ENCODE measurements around the gene PGA5.
"Not testable (repeated sequence)": the region's sequence is repeated elsewhere in the genome, so short reads cannot be mapped to it uniquely, and the experiment has no call there.

The PGA5 gene

GRCh38 chr11:61201476-61201875, 39.5 kb upstream of the PGA5 start:
- DNase-seq (ENCODE audit: insufficient read length, low spot score) (no peak), FAIRE-seq (no peak)
- TF ChIP-seq, protein P1, sequence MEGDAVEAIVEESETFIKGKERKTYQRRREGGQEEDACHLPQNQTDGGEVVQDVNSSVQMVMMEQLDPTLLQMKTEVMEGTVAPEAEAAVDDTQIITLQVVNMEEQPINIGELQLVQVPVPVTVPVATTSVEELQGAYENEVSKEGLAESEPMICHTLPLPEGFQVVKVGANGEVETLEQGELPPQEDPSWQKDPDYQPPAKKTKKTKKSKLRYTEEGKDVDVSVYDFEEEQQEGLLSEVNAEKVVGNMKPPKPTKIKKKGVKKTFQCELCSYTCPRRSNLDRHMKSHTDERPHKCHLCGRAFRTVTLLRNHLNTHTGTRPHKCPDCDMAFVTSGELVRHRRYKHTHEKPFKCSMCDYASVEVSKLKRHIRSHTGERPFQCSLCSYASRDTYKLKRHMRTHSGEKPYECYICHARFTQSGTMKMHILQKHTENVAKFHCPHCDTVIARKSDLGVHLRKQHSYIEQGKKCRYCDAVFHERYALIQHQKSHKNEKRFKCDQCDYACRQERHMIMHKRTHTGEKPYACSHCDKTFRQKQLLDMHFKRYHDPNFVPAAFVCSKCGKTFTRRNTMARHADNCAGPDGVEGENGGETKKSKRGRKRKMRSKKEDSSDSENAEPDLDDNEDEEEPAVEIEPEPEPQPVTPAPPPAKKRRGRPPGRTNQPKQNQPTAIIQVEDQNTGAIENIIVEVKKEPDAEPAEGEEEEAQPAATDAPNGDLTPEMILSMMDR (IDR thresholded peaks at IDR 0.05; ENCODE audit: insufficient read depth, missing control alignments) = no peak

- not testable (repeated sequence) for DNase-seq (ENCODE audit: insufficient read length, low spot score); FAIRE-seq
These were observed 37.8 kb upstream of the PGA5 start, which contains the start of gene PGA3 for GRCh38 chr11:61202950-61203746. Gene PGA3 (plus strand): TSS chr11:61203515. CDS start chr11:61203565, 50 bp downstream.

DNA sequence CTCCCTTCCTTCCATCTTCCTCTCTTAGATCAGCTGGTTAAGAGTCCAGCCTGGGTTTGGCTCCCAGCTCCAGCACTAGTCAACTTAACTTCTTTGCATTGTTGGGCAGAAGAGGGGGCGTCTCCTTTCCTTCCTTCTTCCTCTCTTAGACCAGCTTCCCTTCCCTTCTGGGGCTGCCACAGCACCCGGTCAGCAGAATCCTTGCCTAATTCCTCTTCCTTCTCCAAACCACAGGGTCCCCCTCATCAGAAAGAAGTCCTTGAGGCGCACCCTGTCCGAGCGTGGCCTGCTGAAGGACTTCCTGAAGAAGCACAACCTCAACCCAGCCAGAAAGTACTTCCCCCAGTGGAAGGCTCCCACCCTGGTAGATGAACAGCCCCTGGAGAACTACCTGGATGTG, 37.1 kb upstream of the PGA5 start:
- DNase-seq (ENCODE audit: insufficient read length, low spot score); FAIRE-seq: not testable (repeated sequence)

DNA sequence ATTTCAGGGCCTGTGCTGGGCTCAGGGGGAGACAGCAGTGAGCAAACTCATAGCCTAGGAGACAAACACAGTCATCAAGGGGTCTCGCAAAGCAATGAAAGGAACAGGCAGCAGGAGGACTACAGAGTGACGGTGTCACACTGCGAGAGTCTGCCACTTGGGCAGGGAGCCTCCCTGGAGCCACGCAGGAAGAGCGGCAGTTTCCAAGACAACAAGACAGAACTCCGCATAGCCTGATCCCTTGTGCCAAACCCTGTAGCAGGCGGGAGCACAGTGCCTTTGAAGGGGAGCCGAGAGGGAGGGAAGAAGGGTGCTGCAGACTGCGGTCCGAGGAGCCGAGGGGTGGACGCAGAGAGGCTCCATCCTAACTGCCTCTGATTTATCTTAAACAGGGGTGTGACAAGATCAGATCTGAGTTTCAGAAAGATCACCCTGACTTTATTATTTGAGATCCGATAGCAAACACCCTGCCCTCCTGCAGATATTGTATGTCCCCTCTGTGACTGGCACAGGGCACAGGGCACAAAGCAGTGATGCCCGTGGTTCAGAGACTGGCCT, 36.4 kb upstream of the PGA5 start:
- not testable (repeated sequence) for FAIRE-seq; DNase-seq (ENCODE audit: insufficient read length, low spot score)

DNA sequence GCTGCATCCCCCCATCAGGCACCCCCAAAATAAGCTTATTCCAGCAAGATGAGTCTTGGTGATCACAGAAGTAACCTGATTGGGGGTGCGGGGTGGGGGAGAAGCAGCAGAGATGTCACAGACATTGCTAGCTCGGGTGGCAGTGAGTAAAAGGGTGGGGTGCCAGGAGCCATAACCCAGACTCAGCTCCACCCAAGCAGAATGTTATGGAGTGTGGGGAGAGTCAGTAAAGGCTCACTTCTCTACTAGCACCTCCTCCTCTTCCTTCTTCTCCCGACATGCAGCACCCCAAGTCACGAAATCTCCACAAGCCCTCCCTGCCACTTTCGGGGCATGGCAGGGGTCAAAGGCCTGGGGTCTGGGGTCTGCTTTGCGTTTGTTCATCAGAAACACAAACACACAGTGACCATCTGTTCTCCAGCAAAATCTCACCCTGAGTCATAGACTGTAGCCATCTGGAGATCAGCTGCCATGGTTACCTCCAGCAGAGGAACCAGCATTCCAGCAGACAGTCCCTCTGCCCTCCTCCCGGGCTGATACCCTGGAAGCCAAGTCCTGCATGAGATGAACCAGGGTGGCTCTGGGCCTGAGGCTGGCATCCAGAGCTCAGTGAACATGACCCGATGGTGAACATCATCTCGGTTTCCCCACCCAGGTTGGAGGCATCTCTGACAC, 33.2 kb upstream of the PGA5 start:
- DNase-seq (ENCODE audit: insufficient read length, low spot score); FAIRE-seq: not testable (repeated sequence)

- DNase-seq (ENCODE audit: insufficient read length, low spot score); FAIRE-seq: not testable (repeated sequence)
These were observed 30.3 kb upstream of the PGA5 start for GRCh38 chr11:61210629-61211028.

DNA sequence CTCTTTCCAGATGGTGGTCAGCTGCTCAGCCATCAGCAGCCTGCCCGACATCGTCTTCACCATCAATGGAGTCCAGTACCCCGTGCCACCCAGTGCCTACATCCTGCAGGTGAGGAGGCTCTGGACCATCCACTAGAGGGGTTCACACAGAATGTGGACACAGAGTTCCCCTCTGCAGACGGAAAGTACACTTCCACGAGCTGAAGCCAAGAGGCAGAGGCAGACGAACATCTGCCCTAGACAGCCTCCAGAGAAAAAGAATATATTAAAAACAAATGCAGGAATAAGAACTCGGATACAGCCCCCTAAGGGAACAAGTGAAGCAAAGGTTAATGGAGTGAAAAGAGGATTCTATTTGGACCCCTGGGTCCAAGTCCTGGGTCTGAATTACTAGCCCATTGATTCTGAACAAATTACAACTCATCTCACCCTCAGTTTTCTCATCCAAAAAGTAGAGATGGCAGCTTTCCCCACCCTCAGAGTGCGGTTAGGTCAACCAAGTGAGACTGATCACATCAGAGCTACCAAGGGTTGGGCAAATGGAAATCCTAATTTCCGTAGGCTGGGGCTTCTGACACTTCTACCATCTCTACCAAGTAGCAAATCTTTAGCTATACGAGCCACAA, 29.5 kb upstream of the PGA5 start:
- DNase-seq (ENCODE audit: insufficient read length, low spot score); FAIRE-seq: not testable (repeated sequence)

DNA sequence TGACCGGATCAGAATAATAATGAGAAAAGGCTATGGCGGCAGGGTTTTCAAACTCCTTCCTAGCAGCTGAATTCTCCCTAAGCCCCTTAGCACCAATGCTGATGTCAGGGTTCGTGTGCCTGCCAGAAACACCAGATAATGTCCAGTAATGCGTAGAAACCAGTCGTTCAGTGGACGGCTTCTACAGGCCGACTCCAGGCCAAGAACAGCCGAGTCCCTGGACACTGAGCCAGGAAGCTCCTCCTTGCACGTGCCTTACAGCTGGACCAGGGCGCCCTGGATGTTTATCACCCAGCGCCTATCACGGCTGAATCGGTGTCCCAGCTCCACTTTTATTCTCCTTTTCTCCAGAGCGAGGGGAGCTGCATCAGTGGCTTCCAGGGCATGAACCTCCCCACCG, 28.8 kb upstream of the PGA5 start:
- DNase-seq (ENCODE audit: insufficient read length, low spot score); FAIRE-seq: not testable (repeated sequence)

GRCh38 chr11:61213711-61214324, 27.2 kb upstream of the PGA5 start:
- FAIRE-seq; DNase-seq (ENCODE audit: insufficient read length, low spot score): not testable (repeated sequence)

GRCh38 chr11:61218306-61218705, 22.7 kb upstream of the PGA5 start:
- not testable (repeated sequence) for FAIRE-seq; DNase-seq (ENCODE audit: insufficient read length, low spot score)

- not testable (repeated sequence) for DNase-seq (ENCODE audit: insufficient read length, low spot score); FAIRE-seq
These were observed 22.0 kb upstream of the PGA5 start for GRCh38 chr11:61219016-61219415.

DNA sequence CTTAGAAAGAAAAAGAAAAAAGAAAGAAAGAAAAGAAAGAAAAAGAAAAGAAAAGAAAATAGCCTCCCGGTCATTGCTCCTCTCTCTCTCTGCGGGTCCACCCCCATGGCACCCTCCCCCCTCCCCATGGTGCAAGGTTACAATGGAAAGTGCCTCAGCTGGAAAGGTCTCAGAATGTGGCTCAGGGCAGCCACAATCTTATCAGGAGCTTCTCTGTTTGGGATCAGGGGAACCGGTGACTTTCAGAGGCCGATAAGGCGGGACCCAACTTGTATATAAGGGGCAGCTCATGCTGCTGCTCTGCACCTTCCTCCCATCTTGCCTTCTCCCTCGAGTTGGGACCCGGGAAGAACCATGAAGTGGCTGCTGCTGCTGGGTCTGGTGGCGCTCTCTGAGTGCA, 18.9 kb upstream of the PGA5 start, which contains the start of gene PGA4:
TSS of gene PGA4 (plus strand) at position 301 of the 400 bp plus-strand sequence. CDS start at position 355, 54 bp downstream.
- DNase-seq (ENCODE audit: insufficient read length, low spot score); FAIRE-seq: not testable (repeated sequence)

- not testable (repeated sequence) for DNase-seq (ENCODE audit: insufficient read length, low spot score); FAIRE-seq
These were observed 18.3 kb upstream of the PGA5 start for GRCh38 chr11:61222692-61223091.

- not testable (repeated sequence) for FAIRE-seq; DNase-seq (ENCODE audit: insufficient read length, low spot score)
These were observed 14.4 kb upstream of the PGA5 start for GRCh38 chr11:61226457-61227137.

GRCh38 chr11:61229458-61229857, 11.5 kb upstream of the PGA5 start:
- not testable (repeated sequence) for FAIRE-seq; DNase-seq (ENCODE audit: insufficient read length, low spot score)

DNA sequence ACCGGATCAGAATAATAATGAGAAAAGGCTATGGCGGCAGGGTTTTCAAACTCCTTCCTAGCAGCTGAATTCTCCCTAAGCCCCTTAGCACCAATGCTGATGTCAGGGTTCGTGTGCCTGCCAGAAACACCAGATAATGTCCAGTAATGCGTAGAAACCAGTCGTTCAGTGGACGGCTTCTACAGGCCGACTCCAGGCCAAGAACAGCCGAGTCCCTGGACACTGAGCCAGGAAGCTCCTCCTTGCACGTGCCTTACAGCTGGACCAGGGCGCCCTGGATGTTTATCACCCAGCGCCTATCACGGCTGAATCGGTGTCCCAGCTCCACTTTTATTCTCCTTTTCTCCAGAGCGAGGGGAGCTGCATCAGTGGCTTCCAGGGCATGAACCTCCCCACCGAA, 9.9 kb upstream of the PGA5 start:
- not testable (repeated sequence) for FAIRE-seq

DNA sequence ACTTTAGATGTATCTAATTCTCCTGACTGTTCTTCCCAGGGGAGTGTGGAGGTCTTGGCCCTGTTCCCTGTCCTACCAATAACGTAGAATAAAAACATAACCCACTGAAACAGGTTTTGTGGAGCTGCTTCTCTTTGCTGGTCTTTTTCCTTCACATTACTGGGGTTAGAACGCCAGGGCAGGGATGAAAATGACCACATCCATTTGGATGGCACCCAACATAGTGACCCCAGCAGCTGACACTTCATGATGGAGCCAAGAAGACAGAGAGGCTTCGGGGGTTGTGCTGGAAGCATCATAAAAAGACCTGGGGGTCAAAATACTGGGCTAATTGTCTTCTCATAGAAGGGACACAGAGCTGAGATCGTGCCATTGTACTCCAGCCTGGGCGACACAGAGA, 9.4 kb upstream of the PGA5 start:
- FAIRE-seq; DNase-seq (ENCODE audit: insufficient read length, low spot score): not testable (repeated sequence)

More for the DNA sequence above, 9.9 kb upstream of the PGA5 start:
- DNase-seq (ENCODE audit: insufficient read length, low spot score) = not testable (repeated sequence)
